K562 (cell line): ENCODE results near the gene PDLIM4. TPM values are rescaled to one million over a fixed set of nuclear protein-coding genes. Genes with fewer than 3 reads are reported as not detected.
A peak's percentile ranks its signal among the peaks of the same experiment; 100 is the strongest.

ENCODE experiments used
- GABPB2 ChIP-seq: fragments of 250-450 bp; sonication (Bioruptor Pico); conservative IDR thresholded peaks from 2 replicates; pipeline ENCODE4 v1.5.1; 2021; ENCODE audit warnings: mild to moderate bottlenecking
- IRF2 ChIP-seq: sonication (generic); formaldehyde crosslinking; IDR thresholded peaks from 2 replicates; pipeline ENCODE4 v1.8.1; 2022; ENCODE audit warnings: mild to moderate bottlenecking, missing genetic modification reagents
- POLR2AphosphoS5 ChIP-seq: IDR thresholded peaks from 2 replicates; pipeline ENCODE4 v1.6.1; 2011; ENCODE audit warnings: mild to moderate bottlenecking, low read depth, low read length, moderate library complexity; ENCODE audit not compliant: control insufficient read depth, insufficient read depth
- RAD51 ChIP-seq: fragments of 450-650 bp; IDR thresholded peaks from 2 replicates; pipeline ENCODE4 v1.7.1; 2016; ENCODE audit warnings: low read depth, mild to moderate bottlenecking, borderline replicate concordance
- RBBP5 ChIP-seq: fragments of 200-600 bp; sonication (generic); IDR thresholded peaks from 2 replicates; pipeline ENCODE4 v1.6.1; 2012; ENCODE audit warnings: borderline replicate concordance, mild to moderate bottlenecking, low read length, control low read depth, inconsistent platforms; ENCODE audit not compliant: insufficient read depth, poor library complexity, severe bottlenecking
- RFX7 ChIP-seq: fragments of 250-450 bp; sonication (Bioruptor Pico); IDR thresholded peaks from 2 replicates; pipeline ENCODE4 v1.5.1; 2021; ENCODE audit warnings: mild to moderate bottlenecking
- SMC3 ChIP-seq: conservative IDR thresholded peaks from 2 replicates; pipeline ENCODE4 v1.6.1; 2011; ENCODE audit warnings: low read depth, low read length, improper control_type of control experiment; ENCODE audit not compliant: insufficient read depth
- WHSC1 ChIP-seq: IDR thresholded peaks from one replicate; pipeline ENCODE4 v1.6.1; 2012; ENCODE audit warnings: low read length, control low read depth, inconsistent platforms
- ZC3H4 ChIP-seq: sonication (generic); formaldehyde crosslinking; IDR thresholded peaks from 2 replicates; pipeline ENCODE4 v1.9.0; 2021; ENCODE audit warnings: missing genetic modification reagents, borderline replicate concordance
- ZFP1 ChIP-seq: fragments of 450-650 bp; formaldehyde crosslinking; IDR thresholded peaks from 2 replicates; pipeline ENCODE4 v1.4.0; 2020; ENCODE audit warnings: mild to moderate bottlenecking, mixed read lengths
- ZNF165 ChIP-seq: fragments of 250-450 bp; sonication (Bioruptor Pico); IDR thresholded peaks from 2 replicates; pipeline ENCODE4 v1.4.0; 2020; ENCODE audit warnings: borderline replicate concordance
- polyA plus RNA-seq, 8 experiments: library from polyadenylated mRNA; depleted of rRNA in 4 of 8; stranded (reverse) in 5 of 8; unstranded in 3 of 8; fragments of >200 nt; fragmentation: Nextera tagmentation in 2 of 8; fragmentation: Illumina TruSeq in 1 of 8; extraction: Ambion mirVana in 2 of 8; extraction: Trizol in 1 of 8; gene quantifications; 2 replicates each; pipeline versions ENCODE4 v1.2.1 to v1.2.3, GENCODE V29; 2011 to 2014; ENCODE audit warnings: inconsistent platforms in 1 of 8, missing spikeins in 1 of 8
- total RNA-seq, 7 experiments: library from RNA; depleted of rRNA in 6 of 7; stranded (reverse); fragments of >200 nt in 6 of 7; fragmentation: Illumina TruSeq in 2 of 7; extraction: Trizol in 2 of 7; gene quantifications; 2 replicates each; pipeline versions ENCODE4 v1.2.1 to v1.2.3, GENCODE V29; 2011 to 2021; ENCODE audit warnings: low replicate concordance in 1 of 7
- TF ChIP-seq, protein P1 (sequence below): sonication (generic); formaldehyde crosslinking; IDR thresholded peaks from 2 replicates; pipeline ENCODE4 v1.4.0; 2020; ENCODE audit warnings: mild to moderate bottlenecking, missing genetic modification reagents
- TF ChIP-seq, protein P2 (sequence below), 2 experiments: fragments of 450-650 bp; IDR thresholded peaks; 2 replicates each; pipeline ENCODE4 v1.6.1; 2016; ENCODE audit warnings: mild to moderate bottlenecking in 2 of 2, borderline replicate concordance in 1 of 2, low read depth in 1 of 2, moderate library complexity in 1 of 2
- TF ChIP-seq, protein P3 (sequence below), 2 experiments: IDR thresholded peaks; 2 replicates each; pipeline ENCODE4 v1.6.1; 2011; ENCODE audit warnings: borderline replicate concordance in 1 of 2, control low read depth in 1 of 2, low read depth in 1 of 2, low read length in 1 of 2, mild to moderate bottlenecking in 1 of 2, mixed read lengths in 1 of 2, moderate library complexity in 1 of 2; ENCODE audit not compliant: insufficient read depth in 1 of 2, insufficient read length in 1 of 2, poor library complexity in 1 of 2, severe bottlenecking in 1 of 2; ENCODE audit errors: extremely low read depth in 1 of 2

PDLIM4 gene
- total and polyA plus RNA-seq, 9 of the 15 experiments (the other 6 are each of a cell fraction or from before 2014, with no cell fraction given): 0.28 to 32.8 (median 13.1) TPM

DNA sequence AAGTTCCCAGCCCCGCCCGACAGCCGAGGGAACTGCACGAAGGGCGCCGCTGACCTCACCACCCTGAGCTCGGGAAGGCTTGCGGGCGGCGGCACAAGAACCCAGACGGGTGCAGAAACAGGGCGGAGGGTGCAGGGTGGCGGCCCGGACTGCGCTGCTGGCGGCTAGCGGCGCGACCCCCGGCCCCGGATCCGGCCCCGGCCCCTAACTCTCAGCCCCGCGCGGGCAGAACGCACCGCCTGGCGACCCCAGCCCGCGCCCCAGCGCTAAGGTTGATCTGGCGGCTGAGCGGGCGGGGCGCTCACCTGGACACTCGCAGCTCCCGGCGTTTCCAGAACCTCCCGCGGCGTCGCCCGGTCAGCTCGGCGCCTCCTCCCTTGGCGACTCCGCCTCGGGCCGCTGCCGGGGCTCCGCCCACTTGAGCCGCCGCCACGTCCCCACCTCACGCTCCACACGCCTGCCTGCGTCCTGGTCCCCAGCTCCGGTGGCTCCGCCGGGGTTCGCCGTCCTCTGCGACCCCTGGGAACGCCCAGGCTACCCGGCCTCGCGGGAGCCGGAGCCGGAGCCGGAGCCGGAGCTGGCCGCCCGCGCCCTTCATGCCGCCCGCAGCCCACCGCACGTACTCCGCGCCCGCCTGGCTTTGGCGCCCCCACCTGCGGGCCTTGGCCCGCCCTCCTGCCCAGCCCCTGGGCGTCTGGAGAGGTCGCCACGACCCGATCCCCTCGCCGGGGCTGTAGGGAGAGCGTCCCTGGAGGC, 29.8 kb upstream of the PDLIM4 start, which contains the start of gene P4HA2 (continued):
- TF ChIP-seq ZC3H4 (CRISPR knock-in tag) (peak; percentile 87; the same call in 1 of the 2 replicates), SMC3 (no peak), WHSC1 (no peak), ZFP1 (CRISPR knock-in tag) (no peak), POLR2AphosphoS5 (peak; percentile 47; the same call in 1 of the 2 replicates), GABPB2 (CRISPR knock-in tag) (no peak), RBBP5 (no peak), RFX7 (CRISPR knock-in tag) (no peak), RAD51 (no peak), ZNF165 (no peak), IRF2 (CRISPR knock-in tag) (no peak)
- TF ChIP-seq, protein P1, sequence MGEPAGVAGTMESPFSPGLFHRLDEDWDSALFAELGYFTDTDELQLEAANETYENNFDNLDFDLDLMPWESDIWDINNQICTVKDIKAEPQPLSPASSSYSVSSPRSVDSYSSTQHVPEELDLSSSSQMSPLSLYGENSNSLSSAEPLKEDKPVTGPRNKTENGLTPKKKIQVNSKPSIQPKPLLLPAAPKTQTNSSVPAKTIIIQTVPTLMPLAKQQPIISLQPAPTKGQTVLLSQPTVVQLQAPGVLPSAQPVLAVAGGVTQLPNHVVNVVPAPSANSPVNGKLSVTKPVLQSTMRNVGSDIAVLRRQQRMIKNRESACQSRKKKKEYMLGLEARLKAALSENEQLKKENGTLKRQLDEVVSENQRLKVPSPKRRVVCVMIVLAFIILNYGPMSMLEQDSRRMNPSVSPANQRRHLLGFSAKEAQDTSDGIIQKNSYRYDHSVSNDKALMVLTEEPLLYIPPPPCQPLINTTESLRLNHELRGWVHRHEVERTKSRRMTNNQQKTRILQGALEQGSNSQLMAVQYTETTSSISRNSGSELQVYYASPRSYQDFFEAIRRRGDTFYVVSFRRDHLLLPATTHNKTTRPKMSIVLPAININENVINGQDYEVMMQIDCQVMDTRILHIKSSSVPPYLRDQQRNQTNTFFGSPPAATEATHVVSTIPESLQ (CRISPR knock-in tag): peak; percentile 86
- TF ChIP-seq, protein P2, sequence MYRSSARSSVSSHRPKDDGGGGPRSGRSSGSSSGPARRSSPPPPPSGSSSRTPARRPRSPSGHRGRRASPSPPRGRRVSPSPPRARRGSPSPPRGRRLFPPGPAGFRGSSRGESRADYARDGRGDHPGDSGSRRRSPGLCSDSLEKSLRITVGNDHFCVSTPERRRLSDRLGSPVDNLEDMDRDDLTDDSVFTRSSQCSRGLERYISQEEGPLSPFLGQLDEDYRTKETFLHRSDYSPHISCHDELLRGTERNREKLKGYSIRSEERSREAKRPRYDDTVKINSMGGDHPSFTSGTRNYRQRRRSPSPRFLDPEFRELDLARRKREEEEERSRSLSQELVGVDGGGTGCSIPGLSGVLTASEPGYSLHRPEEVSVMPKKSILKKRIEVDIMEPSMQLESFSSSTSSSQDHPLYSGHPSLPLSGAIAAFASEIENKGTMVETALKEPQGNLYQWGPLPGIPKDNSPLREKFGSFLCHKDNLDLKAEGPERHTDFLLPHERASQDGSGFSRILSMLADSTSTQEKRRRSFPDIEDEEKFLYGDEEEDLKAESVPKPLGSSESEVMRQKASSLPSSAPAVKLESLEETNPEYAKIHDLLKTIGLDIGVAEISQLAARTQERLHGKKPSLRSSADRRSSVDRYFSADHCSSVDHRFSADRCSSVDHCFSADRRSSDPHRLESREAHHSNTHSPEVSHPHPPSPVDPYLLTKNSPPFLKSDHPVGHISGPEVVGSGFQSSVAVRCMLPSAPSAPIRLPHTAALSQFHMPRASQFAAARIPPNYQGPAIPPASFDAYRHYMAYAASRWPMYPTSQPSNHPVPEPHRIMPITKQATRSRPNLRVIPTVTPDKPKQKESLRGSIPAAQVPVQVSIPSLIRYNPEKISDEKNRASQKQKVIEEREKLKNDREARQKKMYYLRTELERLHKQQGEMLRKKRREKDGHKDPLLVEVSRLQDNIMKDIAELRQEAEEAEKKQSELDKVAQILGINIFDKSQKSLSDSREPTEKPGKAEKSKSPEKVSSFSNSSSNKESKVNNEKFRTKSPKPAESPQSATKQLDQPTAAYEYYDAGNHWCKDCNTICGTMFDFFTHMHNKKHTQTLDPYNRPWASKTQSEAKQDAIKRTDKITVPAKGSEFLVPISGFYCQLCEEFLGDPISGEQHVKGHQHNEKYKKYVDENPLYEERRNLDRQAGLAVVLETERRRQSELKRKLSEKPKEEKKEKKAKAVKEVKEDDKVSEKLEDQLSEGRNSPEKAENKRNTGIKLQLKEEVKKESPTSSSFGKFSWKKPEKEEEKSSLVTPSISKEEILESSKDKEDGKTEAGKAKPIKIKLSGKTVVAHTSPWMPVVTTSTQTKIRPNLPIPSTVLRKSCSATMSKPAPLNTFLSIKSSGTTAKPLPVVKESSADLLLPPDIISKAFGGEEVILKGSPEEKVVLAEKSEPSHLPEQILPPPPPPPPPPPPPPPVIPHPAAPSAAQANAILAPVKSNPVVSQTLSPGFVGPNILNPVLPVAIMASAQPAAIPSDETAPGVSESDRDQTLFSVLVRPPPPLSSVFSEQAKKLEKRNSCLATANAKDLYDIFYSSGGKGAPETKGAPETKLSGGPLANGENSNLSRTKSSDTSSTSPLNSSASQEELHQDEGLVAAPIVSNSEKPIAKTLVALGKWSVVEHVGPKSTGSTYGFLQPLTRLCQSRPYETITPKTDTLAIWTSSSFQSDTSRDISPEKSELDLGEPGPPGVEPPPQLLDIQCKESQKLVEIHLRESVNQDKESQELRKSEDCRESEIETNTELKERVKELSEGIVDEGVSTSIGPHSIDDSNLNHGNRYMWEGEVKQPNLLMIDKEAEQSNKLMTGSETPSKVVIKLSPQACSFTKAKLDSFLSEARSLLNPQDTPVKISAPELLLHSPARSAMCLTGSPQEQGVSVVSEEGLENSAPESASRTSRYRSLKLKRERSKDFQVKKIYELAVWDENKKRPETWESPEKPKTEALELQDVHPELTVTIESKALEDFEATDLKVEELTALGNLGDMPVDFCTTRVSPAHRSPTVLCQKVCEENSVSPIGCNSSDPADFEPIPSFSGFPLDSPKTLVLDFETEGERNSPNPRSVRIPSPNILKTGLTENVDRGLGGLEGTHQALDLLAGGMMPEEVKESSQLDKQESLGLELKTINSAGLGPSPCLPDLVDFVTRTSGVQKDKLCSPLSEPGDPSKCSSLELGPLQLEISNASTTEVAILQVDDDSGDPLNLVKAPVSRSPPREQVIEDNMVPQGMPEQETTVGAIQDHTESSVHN (IDR thresholded peaks at IDR 0.05; ENCODE audit: borderline replicate concordance in 1 of 2, low read depth in 1 of 2): no peak
- TF ChIP-seq, protein P3, sequence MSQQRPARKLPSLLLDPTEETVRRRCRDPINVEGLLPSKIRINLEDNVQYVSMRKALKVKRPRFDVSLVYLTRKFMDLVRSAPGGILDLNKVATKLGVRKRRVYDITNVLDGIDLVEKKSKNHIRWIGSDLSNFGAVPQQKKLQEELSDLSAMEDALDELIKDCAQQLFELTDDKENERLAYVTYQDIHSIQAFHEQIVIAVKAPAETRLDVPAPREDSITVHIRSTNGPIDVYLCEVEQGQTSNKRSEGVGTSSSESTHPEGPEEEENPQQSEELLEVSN (IDR thresholded peaks at IDR 0.05; ENCODE audit: borderline replicate concordance in 1 of 2, extremely low read depth in 1 of 2, insufficient read depth in 1 of 2, insufficient read length in 1 of 2, low read depth in 1 of 2, low read length in 1 of 2, poor library complexity in 1 of 2, severe bottlenecking in 1 of 2): peak; percentile 40 to 67
